OCI-LY7 (cell line): Measurements from ENCODE around the gene TDRD1. TPM values are rescaled to one million over a fixed set of nuclear protein-coding genes. Genes with fewer than 3 reads are reported as not detected.

Experiments
- BruUV-seq: library from RNA; stranded (reverse); fragments of 400-500 nt; replicated peaks from 2 replicates; lab custom pipeline; 2021; lab: Mats Ljungman, UMichigan
- CTCF ChIA-PET: fragments of 300-600 bp; sonication (Branson Sonifier 250); formaldehyde crosslinking; loops from one replicate; lab custom pipeline; 2022; ENCODE audit warnings: antibody characterized with exemption; ENCODE audit not compliant: unreplicated experiment; lab: Charles Lee
- POLR2A ChIA-PET: fragments of 300-600 bp; sonication (Branson Sonifier 250); formaldehyde crosslinking; loops from one replicate; lab custom pipeline; 2022; ENCODE audit warnings: antibody characterized with exemption; lab: Charles Lee
- DNase-seq: peaks from one replicate; pipeline ENCODE4 v3.0.0-alpha.2; 2015; ENCODE audit warnings: low spot score
- H2AFZ ChIP-seq: fragments of 200-600 bp; sonication (generic), shearing (Covaris generic); 2 replicates; pipeline ENCODE4 v1.6.1; 2014; ENCODE audit warnings: mild to moderate bottlenecking, antibody characterized with exemption, low read length, moderate library complexity
- H3K27ac ChIP-seq: fragments of 200-600 bp; sonication (generic); 2 replicates; pipeline ENCODE4 v1.5.1; 2014; ENCODE audit warnings: mixed run types, low read depth, mild to moderate bottlenecking, moderate library complexity, low read length, inconsistent platforms; ENCODE audit not compliant: poor library complexity, severe bottlenecking
- H3K36me3 ChIP-seq: fragments of 200-600 bp; sonication (generic); 2 replicates; pipeline ENCODE4 v1.6.1; 2014; ENCODE audit warnings: mild to moderate bottlenecking, antibody characterized with exemption, low read length, moderate library complexity, mixed read lengths; ENCODE audit not compliant: insufficient read depth
- H3K4me1 ChIP-seq: fragments of 200-600 bp; sonication (generic); 2 replicates; pipeline ENCODE4 v1.5.1; 2014; ENCODE audit warnings: mild to moderate bottlenecking, low read length; ENCODE audit not compliant: insufficient read depth, poor library complexity, severe bottlenecking
- H3K4me2 ChIP-seq: fragments of 200-600 bp; sonication (generic); 2 replicates; pipeline ENCODE4 v1.6.1; 2014; ENCODE audit warnings: mild to moderate bottlenecking, low read length
- H3K4me3 ChIP-seq: fragments of 200-600 bp; sonication (generic); 2 replicates; pipeline ENCODE4 v1.5.1; 2014; ENCODE audit warnings: mild to moderate bottlenecking, low read depth, low read length; ENCODE audit not compliant: poor library complexity, severe bottlenecking
- H3K79me2 ChIP-seq: fragments of 200-600 bp; sonication (generic); 2 replicates; pipeline ENCODE4 v1.6.1; 2016; ENCODE audit warnings: low read depth, mild to moderate bottlenecking, low read length, moderate library complexity, mixed read lengths; ENCODE audit not compliant: insufficient read depth
- H3K9me2 ChIP-seq: fragments of 200-600 bp; sonication (generic); 2 replicates; pipeline ENCODE4 v1.6.1; 2016; ENCODE audit warnings: mild to moderate bottlenecking, low read length, mixed read lengths; ENCODE audit not compliant: insufficient read depth
- H3K9me3 ChIP-seq: fragments of 200-600 bp; sonication (generic); 2 replicates; pipeline ENCODE4 v1.6.1; 2014; ENCODE audit warnings: mild to moderate bottlenecking, mixed run types, low read length, mixed read lengths
- H4K20me1 ChIP-seq: fragments of 200-600 bp; sonication (generic); 2 replicates; pipeline ENCODE4 v1.6.1; 2014; ENCODE audit warnings: mild to moderate bottlenecking, antibody characterized with exemption, low read length, moderate library complexity, mixed read lengths; ENCODE audit not compliant: insufficient read depth
- EZH2phosphoT487 ChIP-seq: fragments of 200-600 bp; sonication (generic); IDR thresholded peaks from 2 replicates; pipeline ENCODE4 v1.6.1; 2018; ENCODE audit warnings: low read depth, borderline replicate concordance, mild to moderate bottlenecking, mixed run types, antibody characterized with exemption, low read length, moderate library complexity, mixed read lengths
- intact Hi-C: fragments of 100-400 bp; cut with micrococcal nuclease; formaldehyde crosslinking; loops from one replicate; pipeline ENCODE4 v1.10.0; 2022; ENCODE audit not compliant: unreplicated experiment
- total RNA-seq, 2 experiments: library from RNA; depleted of rRNA in 1 of 2; stranded (reverse); fragments of >200 nt in 1 of 2; shearing (Covaris generic) in 1 of 2; gene quantifications; 2 replicates each; pipeline ENCODE4 v1.2.3, GENCODE V29; 2014 to 2022
- TF ChIP-seq, protein P1 (sequence below): fragments of 200-600 bp; sonication (generic); conservative IDR thresholded peaks from 2 replicates; pipeline ENCODE4 v1.5.1; 2014; ENCODE audit warnings: mild to moderate bottlenecking, antibody characterized with exemption, low read length, moderate library complexity, mixed read lengths

TDRD1 gene
- total RNA-seq, 2 experiments from 2014 or later, result not detected

DNA sequence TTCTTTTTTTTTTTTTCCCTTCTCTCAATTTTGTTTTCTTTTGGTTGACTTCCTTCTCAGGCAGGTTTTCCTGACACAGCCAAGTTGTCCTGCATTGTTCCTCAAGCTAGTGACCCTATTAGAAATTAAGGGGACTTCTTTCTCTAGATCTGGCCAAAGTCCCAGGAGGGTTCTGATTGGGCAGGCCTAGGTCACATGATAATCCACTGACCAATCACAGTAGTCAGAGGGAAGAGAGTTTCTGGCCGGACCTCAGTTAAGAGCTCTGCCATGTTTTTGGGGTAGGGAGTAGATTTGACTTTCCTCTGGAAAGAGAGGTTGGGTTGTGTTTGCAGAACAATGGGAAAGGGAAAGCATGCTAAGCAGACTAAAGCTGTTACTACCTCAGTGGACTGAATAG lies 76.1 kb downstream of the TDRD1 start:
- intact Hi-C loops, result no loop called here
- H2AFZ ChIP-seq, result no peak overlapping the region
- H3K4me1 ChIP-seq, result no peaks in the 10 kb centered on the region
- ChIA-PET POLR2A (interaction anchor here (0.5 to 0.7 kb wide), 3 partner anchors 9 to 52 kb away, joined by 3 to 6 read pairs (median 4); no protein-coding TSS in a partner anchor), CTCF (no interaction called here)
- H3K36me3 ChIP-seq, result no peaks in the 10 kb centered on the region
- no peak for TF ChIP-seq EZH2phosphoT487
- H3K9me2 ChIP-seq, result no peaks in the 10 kb centered on the region
- DNase-seq, result no peak
- H3K9me3 ChIP-seq, result no peaks in the 10 kb centered on the region
- H3K4me2 ChIP-seq, result no peak overlapping the region
- H3K27ac ChIP-seq, result no peak overlapping the region
- no TSS peak for BruUV-seq
- no peaks in the 10 kb centered on the region for H3K79me2 ChIP-seq
- no peak overlapping the region for H3K4me3 ChIP-seq
- no peaks in the 10 kb centered on the region for H4K20me1 ChIP-seq

DNA sequence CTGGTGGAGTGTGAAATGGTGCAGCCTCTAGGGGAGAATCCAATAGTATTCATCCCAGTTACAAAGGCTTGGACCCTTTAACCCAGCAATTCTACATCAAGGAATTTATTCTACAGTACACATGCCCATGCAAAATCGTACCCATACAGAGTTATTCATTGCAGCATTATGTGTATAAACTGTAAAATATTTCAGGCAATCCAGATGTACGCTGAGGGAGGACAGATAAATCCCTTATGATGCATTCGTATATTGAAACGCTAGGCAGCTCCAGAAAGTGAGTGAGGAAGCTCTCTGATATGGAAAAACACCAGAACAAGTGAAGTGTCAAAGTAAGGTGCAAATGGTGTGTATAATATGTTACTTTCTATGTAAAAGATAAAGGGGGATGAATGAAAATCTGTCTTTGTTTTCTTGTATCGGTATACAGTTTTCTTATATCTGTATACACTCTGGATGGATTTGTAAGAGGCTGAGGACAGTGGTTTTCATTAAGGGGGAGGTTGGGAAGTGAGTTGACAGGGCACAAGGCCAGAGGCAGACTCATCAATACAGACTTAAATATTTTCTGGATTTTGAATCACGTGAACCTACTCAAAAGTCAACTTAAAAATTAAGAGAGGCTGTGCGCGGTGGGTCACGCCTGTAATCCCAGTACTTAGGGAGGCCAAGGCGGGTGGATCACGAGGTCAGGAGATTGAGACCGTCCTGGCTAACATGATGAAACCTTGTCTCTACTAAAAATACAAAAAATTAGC lies 77.0 kb downstream of the TDRD1 start:
- H3K9me3 ChIP-seq, result no peaks in the 10 kb centered on the region
- no TSS peak for BruUV-seq
- intact Hi-C loops, result no loop called here
- no peak overlapping the region for H3K4me2 ChIP-seq
- no peak overlapping the region for H2AFZ ChIP-seq
- no peaks in the 10 kb centered on the region for H3K4me1 ChIP-seq
- CTCF ChIA-PET, result no interaction called here
- no peak overlapping the region for H3K27ac ChIP-seq
- POLR2A ChIA-PET, result no interaction called here
- no peaks in the 10 kb centered on the region for H3K9me2 ChIP-seq
- H3K4me3 ChIP-seq, result no peak overlapping the region
- H3K36me3 ChIP-seq, result no peaks in the 10 kb centered on the region
- TF ChIP-seq, protein P1, sequence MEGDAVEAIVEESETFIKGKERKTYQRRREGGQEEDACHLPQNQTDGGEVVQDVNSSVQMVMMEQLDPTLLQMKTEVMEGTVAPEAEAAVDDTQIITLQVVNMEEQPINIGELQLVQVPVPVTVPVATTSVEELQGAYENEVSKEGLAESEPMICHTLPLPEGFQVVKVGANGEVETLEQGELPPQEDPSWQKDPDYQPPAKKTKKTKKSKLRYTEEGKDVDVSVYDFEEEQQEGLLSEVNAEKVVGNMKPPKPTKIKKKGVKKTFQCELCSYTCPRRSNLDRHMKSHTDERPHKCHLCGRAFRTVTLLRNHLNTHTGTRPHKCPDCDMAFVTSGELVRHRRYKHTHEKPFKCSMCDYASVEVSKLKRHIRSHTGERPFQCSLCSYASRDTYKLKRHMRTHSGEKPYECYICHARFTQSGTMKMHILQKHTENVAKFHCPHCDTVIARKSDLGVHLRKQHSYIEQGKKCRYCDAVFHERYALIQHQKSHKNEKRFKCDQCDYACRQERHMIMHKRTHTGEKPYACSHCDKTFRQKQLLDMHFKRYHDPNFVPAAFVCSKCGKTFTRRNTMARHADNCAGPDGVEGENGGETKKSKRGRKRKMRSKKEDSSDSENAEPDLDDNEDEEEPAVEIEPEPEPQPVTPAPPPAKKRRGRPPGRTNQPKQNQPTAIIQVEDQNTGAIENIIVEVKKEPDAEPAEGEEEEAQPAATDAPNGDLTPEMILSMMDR, result no peak
- no peaks in the 10 kb centered on the region for H4K20me1 ChIP-seq
- no peak for DNase-seq
- no peaks in the 10 kb centered on the region for H3K79me2 ChIP-seq

DNA sequence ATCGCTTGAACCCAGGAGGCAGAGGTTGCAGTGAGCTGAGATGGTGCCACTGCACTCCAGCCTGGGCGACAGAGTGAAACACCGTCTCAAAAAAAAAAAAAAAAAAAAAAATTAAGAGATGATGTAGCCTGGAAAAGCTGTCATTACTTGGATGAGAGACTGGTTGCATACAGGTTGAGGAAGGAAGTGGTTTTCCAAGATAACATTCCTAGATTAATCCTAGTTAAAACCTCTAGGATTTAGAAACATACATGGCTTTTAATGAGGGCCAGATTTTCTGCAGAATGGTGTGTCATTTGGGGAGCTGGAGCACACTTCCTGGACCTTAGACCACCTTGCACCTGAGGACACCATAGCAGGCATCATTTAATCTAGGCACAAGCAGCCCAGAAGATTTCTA lies 77.7 kb downstream of the TDRD1 start:
- POLR2A ChIA-PET, result interaction anchor here (0.6 kb wide), 1 partner anchor 76 kb away, joined by 4 read pairs; no protein-coding TSS in a partner anchor
- CTCF ChIA-PET, result no interaction called here

More for the DNA sequence above, 77.7 kb downstream of the TDRD1 start:
- H3K9me3 ChIP-seq, result no peaks in the 10 kb centered on the region
- intact Hi-C loops, result no loop called here
- no peak overlapping the region for H3K27ac ChIP-seq
- no peak for TF ChIP-seq EZH2phosphoT487
- TF ChIP-seq, protein P1, result no peak
- H2AFZ ChIP-seq, result no peak overlapping the region
- no peaks in the 10 kb centered on the region for H3K9me2 ChIP-seq
- no peaks in the 10 kb centered on the region for H3K4me1 ChIP-seq
- no TSS peak for BruUV-seq
- no peak for DNase-seq
- H3K36me3 ChIP-seq, result no peaks in the 10 kb centered on the region
- no peak overlapping the region for H3K4me3 ChIP-seq
- H3K4me2 ChIP-seq, result no peak overlapping the region
- no peaks in the 10 kb centered on the region for H3K79me2 ChIP-seq
- no peaks in the 10 kb centered on the region for H4K20me1 ChIP-seq
